ENCODE measurements around the gene RASAL1.

DNA sequence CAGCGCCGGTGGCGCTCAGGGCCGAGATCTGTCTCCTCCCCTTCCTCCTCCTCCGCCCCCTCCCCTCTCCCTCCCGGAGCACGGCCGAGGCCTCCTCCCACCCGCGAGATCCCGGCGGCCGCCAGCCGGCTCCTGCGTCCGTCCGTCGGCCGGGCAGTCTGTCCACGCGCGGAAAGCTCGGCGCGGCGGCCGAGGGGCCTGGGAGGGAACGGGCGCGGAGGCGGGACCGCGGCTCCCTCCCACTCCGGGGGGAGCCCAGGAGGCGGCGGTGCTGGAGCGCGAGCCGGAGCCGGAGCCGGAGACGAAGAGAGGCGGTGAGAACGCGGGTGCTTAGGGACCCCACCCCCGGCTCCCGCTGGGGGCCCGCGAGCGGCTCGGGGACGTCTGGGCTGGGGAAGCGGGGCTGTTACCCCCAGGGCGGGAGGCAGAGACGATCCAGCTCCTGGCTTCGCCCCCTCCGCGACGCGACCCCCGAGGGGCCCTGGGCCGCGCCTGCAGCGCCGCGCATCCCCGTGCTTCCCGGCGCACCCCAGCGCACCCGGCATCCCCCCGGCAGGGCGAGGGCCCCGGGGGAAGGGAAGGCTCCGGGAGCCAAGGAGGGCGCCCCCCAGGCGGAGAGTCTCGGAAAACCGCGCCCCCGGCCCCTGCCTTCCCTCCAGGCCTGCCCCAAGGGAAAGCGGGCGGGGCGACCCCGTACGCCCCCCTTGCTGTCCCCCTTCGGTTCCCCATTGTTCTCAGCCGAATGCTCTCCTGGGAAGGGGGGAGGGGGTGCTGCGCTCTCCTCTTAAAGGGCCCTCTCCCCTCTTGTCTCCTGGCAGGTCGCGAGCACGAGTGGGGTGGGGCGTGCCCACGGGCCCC, 78.7 kb downstream of the RASAL1 start, which contains the start of gene DTX1:
- TF ChIP-seq, protein P1, sequence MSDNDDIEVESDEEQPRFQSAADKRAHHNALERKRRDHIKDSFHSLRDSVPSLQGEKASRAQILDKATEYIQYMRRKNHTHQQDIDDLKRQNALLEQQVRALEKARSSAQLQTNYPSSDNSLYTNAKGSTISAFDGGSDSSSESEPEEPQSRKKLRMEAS (IDR thresholded peaks at IDR 0.05): no peak
- TF ChIP-seq CEBPB (IDR thresholded peaks at IDR 0.05) (no peak), TAF1 (IDR thresholded peaks at IDR 0.05; ENCODE audit: low read depth) (no peak), EP300 (IDR thresholded peaks at IDR 0.05; ENCODE audit: borderline replicate concordance) (no peak), NFIC (IDR thresholded peaks at IDR 0.05) (no peak)
- TF ChIP-seq, protein P2, sequence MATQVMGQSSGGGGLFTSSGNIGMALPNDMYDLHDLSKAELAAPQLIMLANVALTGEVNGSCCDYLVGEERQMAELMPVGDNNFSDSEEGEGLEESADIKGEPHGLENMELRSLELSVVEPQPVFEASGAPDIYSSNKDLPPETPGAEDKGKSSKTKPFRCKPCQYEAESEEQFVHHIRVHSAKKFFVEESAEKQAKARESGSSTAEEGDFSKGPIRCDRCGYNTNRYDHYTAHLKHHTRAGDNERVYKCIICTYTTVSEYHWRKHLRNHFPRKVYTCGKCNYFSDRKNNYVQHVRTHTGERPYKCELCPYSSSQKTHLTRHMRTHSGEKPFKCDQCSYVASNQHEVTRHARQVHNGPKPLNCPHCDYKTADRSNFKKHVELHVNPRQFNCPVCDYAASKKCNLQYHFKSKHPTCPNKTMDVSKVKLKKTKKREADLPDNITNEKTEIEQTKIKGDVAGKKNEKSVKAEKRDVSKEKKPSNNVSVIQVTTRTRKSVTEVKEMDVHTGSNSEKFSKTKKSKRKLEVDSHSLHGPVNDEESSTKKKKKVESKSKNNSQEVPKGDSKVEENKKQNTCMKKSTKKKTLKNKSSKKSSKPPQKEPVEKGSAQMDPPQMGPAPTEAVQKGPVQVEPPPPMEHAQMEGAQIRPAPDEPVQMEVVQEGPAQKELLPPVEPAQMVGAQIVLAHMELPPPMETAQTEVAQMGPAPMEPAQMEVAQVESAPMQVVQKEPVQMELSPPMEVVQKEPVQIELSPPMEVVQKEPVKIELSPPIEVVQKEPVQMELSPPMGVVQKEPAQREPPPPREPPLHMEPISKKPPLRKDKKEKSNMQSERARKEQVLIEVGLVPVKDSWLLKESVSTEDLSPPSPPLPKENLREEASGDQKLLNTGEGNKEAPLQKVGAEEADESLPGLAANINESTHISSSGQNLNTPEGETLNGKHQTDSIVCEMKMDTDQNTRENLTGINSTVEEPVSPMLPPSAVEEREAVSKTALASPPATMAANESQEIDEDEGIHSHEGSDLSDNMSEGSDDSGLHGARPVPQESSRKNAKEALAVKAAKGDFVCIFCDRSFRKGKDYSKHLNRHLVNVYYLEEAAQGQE (IDR thresholded peaks at IDR 0.05; ENCODE audit: low read depth): no peak
- TF ChIP-seq, protein P3, sequence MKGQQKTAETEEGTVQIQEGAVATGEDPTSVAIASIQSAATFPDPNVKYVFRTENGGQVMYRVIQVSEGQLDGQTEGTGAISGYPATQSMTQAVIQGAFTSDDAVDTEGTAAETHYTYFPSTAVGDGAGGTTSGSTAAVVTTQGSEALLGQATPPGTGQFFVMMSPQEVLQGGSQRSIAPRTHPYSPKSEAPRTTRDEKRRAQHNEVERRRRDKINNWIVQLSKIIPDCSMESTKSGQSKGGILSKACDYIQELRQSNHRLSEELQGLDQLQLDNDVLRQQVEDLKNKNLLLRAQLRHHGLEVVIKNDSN (IDR thresholded peaks at IDR 0.05): no peak

All from Ishikawa (cell line).